ENCODE data around the gene ZNF652. TPM values are rescaled to one million over a fixed set of nuclear protein-coding genes. Genes with fewer than 3 reads are reported as not detected.

Gene ZNF652
- total and polyA plus RNA-seq, 2 donors (not counting 1 experiment from before 2014, with no cell fraction given), result 7.8 to 10.2 TPM

- Histone ChIP-seq H2AFZ (ENCODE audit: low read length) (no peak overlapping the region), H3K27me3 (ENCODE audit: control insufficient read depth, insufficient read depth, low read length) (no peaks in the 10 kb centered on the region), H3K27ac (ENCODE audit: insufficient read depth, low read length) (no peak overlapping the region), H3K79me2 (ENCODE audit: control insufficient read depth, insufficient read depth, low read length) (peaks cover 46% of the 10 kb centered on the region), H4K20me1 (ENCODE audit: control insufficient read depth, extremely low read depth, insufficient read depth, low read length) (no peaks in the 10 kb centered on the region), H3K4me1 (ENCODE audit: control insufficient read depth, extremely low read depth, insufficient read depth, low read length) (no peaks in the 10 kb centered on the region), H3K9ac (ENCODE audit: insufficient read depth, low read length) (no peak overlapping the region), H3K4me2 (ENCODE audit: extremely low read depth, insufficient read depth, low read length) (no peak overlapping the region), H3K4me3 (replicated peaks in 1 of 4; ENCODE audit: control extremely low read depth in 1 of 4, insufficient read depth in 1 of 4, low read depth in 3 of 4, low read length in 4 of 4) (no peak overlapping the region), H3K9me3 (ENCODE audit: control insufficient read depth, insufficient read depth, low read depth, low read length) (no peaks in the 10 kb centered on the region), H3K36me3 (ENCODE audit: control insufficient read depth, insufficient read depth, low read length) (no peaks in the 10 kb centered on the region)
- no peak for TF ChIP-seq EZH2 (IDR thresholded peaks at IDR 0.05; ENCODE audit: low read length, missing control alignments)
- no peak for TF ChIP-seq CTCF (conservative IDR thresholded peaks at IDR 0.05 in 1 of 2, IDR thresholded peaks at IDR 0.05 in 1 of 2; ENCODE audit: low read depth in 1 of 2, low read length in 2 of 2)
- DNase-seq (ENCODE audit: low read depth in 2 of 2), result no peak
Measured at GRCh38 chr17:49351572-49352140, 10.4 kb downstream of the ZNF652 start.

- no peaks in the 10 kb centered on the region for H3K27me3 ChIP-seq (ENCODE audit: control insufficient read depth, insufficient read depth, low read length)
- H2AFZ ChIP-seq (ENCODE audit: low read length), result no peak overlapping the region
- H3K4me2 ChIP-seq (ENCODE audit: extremely low read depth, insufficient read depth, low read length), result no peak overlapping the region
- H3K4me1 ChIP-seq (ENCODE audit: control insufficient read depth, extremely low read depth, insufficient read depth, low read length), result no peaks in the 10 kb centered on the region
- H4K20me1 ChIP-seq (ENCODE audit: control insufficient read depth, extremely low read depth, insufficient read depth, low read length), result no peaks in the 10 kb centered on the region
- DNase-seq (ENCODE audit: low read depth in 2 of 2), result no peak
- no peaks in the 10 kb centered on the region for H3K36me3 ChIP-seq (ENCODE audit: control insufficient read depth, insufficient read depth, low read length)
- H3K79me2 ChIP-seq (ENCODE audit: control insufficient read depth, insufficient read depth, low read length), result peaks cover 36% of the 10 kb centered on the region
- TF ChIP-seq EZH2 (IDR thresholded peaks at IDR 0.05; ENCODE audit: low read length, missing control alignments), result no peak
- no peak for TF ChIP-seq CTCF (conservative IDR thresholded peaks at IDR 0.05 in 1 of 2, IDR thresholded peaks at IDR 0.05 in 1 of 2; ENCODE audit: low read depth in 1 of 2, low read length in 2 of 2)
- no peak overlapping the region for H3K27ac ChIP-seq (ENCODE audit: insufficient read depth, low read length)
- no peak overlapping the region for H3K9ac ChIP-seq (ENCODE audit: insufficient read depth, low read length)
- no peaks in the 10 kb centered on the region for H3K9me3 ChIP-seq (ENCODE audit: control insufficient read depth, insufficient read depth, low read depth, low read length)
- H3K4me3 ChIP-seq (replicated peaks in 1 of 4; ENCODE audit: control extremely low read depth in 1 of 4, insufficient read depth in 1 of 4, low read depth in 3 of 4, low read length in 4 of 4), result no peak overlapping the region
Measured at GRCh38 chr17:49349541-49349940, 12.5 kb downstream of the ZNF652 start.

DNA sequence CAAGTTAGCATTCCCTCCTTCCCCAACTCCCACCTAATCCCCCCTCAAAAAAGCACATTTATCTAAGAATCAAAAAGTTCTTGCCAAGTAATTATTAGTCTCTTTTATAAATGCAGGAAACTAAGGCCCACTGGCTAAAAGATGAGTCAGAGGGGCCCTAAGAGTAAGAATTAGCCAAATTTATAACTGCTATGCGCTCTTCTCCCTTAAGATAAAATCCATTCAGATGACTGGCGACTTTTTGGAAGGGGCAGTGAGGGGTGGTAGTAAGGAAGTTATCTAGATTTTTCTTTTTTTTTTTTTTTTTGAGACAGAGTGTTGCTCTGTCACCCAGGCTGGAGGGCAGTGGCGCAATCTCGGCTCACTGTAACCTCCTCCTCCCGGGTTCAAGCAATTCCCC is 17.1 kb downstream of the ZNF652 start:
- Histone ChIP-seq H4K20me1 (ENCODE audit: control insufficient read depth, extremely low read depth, insufficient read depth, low read length) (no peaks in the 10 kb centered on the region), H3K4me2 (ENCODE audit: extremely low read depth, insufficient read depth, low read length) (no peak overlapping the region), H3K27me3 (ENCODE audit: control insufficient read depth, insufficient read depth, low read length) (no peaks in the 10 kb centered on the region), H3K9ac (ENCODE audit: insufficient read depth, low read length) (no peak overlapping the region), H3K36me3 (ENCODE audit: control insufficient read depth, insufficient read depth, low read length) (no peaks in the 10 kb centered on the region), H3K9me3 (ENCODE audit: control insufficient read depth, insufficient read depth, low read depth, low read length) (no peaks in the 10 kb centered on the region), H3K79me2 (ENCODE audit: control insufficient read depth, insufficient read depth, low read length) (peaks cover 19% of the 10 kb centered on the region), H3K4me1 (ENCODE audit: control insufficient read depth, extremely low read depth, insufficient read depth, low read length) (peaks cover 6% of the 10 kb centered on the region), H3K4me3 (replicated peaks in 1 of 4; ENCODE audit: control extremely low read depth in 1 of 4, insufficient read depth in 1 of 4, low read depth in 3 of 4, low read length in 4 of 4) (no peak overlapping the region), H3K27ac (ENCODE audit: insufficient read depth, low read length) (no peak overlapping the region), H2AFZ (ENCODE audit: low read length) (no peak overlapping the region)
- DNase-seq (ENCODE audit: low read depth in 2 of 2), result peak in 1 of 2 donors; percentile 31
- no peak for TF ChIP-seq CTCF (conservative IDR thresholded peaks at IDR 0.05 in 1 of 2, IDR thresholded peaks at IDR 0.05 in 1 of 2; ENCODE audit: low read depth in 1 of 2, low read length in 2 of 2)
- TF ChIP-seq EZH2 (IDR thresholded peaks at IDR 0.05; ENCODE audit: low read length, missing control alignments), result no peak
